Psoas muscle (tissue), 8 donors: Measurements from ENCODE around the gene A4GALT. TPM values are rescaled to one million over a fixed set of nuclear protein-coding genes. Genes with fewer than 3 reads are reported as not detected.

Experiments
- ATAC-seq, 4 donors: fragments of 200-7000 bp; cut with Tn5 transposase; one replicate each; pipeline ENCODE4 v1.9.1; 2020; ENCODE audit warnings: moderate library complexity in 3 of 4, mild to moderate bottlenecking in 2 of 4
- DNase-seq, 2 donors: peaks; one replicate each; pipeline ENCODE4 v3.0.0-alpha.2; 2020
- H3K27ac ChIP-seq: fragments of 200-600 bp; one replicate; pipeline ENCODE4 v1.8.0; 2022
- H3K27me3 ChIP-seq, 3 donors: fragments of 200-600 bp in 1 of 3; one replicate each; pipeline versions ENCODE4 v1.6.1 to v1.8.0; 2013 to 2022; ENCODE audit warnings: low read length in 2 of 3, mild to moderate bottlenecking in 2 of 3, moderate library complexity in 1 of 3; ENCODE audit not compliant: insufficient read depth in 3 of 3
- H3K36me3 ChIP-seq, 2 donors: fragments of 200-600 bp in 1 of 2; one replicate each; pipeline versions ENCODE4 v1.6.1 to v1.8.0; 2013 to 2022; ENCODE audit warnings: low read depth in 1 of 2, mild to moderate bottlenecking in 1 of 2, moderate library complexity in 1 of 2; ENCODE audit not compliant: insufficient read depth in 1 of 2
- H3K4me1 ChIP-seq: fragments of 200-600 bp; one replicate; pipeline ENCODE4 v1.8.0; 2022
- H3K4me3 ChIP-seq: fragments of 200-600 bp; one replicate; pipeline ENCODE4 v1.8.0; 2022; ENCODE audit warnings: mild to moderate bottlenecking
- H3K9me3 ChIP-seq: fragments of 200-600 bp; one replicate; pipeline ENCODE4 v1.8.0; 2022
- CTCF ChIP-seq: fragments of 200-600 bp; IDR thresholded peaks from one replicate; pipeline ENCODE4 v1.8.0; 2022; ENCODE audit warnings: antibody characterized with exemption
- WGBS, 3 donors: extraction: QIAGEN DNeasy Blood & Tissue Kit; methylation state at CpG; one replicate each; pipeline versions ENCODE4 v1.1.6 to v1.1.7; 2013; 5-methylcytosine and 5-hydroxymethylcytosine counted together
- intact Hi-C, 2 donors: fragments of 100-400 bp; cut with DNase I; formaldehyde crosslinking; loops; one replicate each; pipeline versions ENCODE4 v1.11.0 to v1.14.2; 2022
- polyA plus RNA-seq, 3 donors: library from polyadenylated mRNA; stranded (reverse); fragments of 200-250 nt; gene quantifications; one replicate each; pipeline ENCODE4 v1.2.3, GENCODE V29; 2013
- total RNA-seq, 4 donors: library from RNA; stranded (reverse); fragmentation: NEBNext Ultra II Directional in 2 of 4; extraction: Animal tissue kit (Norgen Biotek cat#: 25700) in 2 of 4; gene quantifications; one replicate each; pipeline versions ENCODE4 v1.2.1 to v1.2.4, GENCODE V29; 2021 to 2023
- donor health status: healthy with polysubstance abuse.
- donor health status: DM: no; HTN: no; CAD: no; lungs with moderate emphysema.
- donor health status: Bipolar disorder and iron deficiency.
- donor health status: healthy.
- donor health status: DM: yes; HTN: yes; CAD: no.
- donor health status: DM: no; HTN: no; CAD: no.
- donor health status: DM: no; HTN: no; CAD: no.
- donor health status: DM: yes; HTN: yes; CAD: no.

A4GALT gene
- total and polyA plus RNA-seq, 7 donors = 6.5 to 28.8 (median 15.2) TPM

GRCh38 chr22:42648017-42648367 is 72.7 kb downstream of the A4GALT start:
- 56 to 78% (median 61%) methylated on average over 4 of the region's 4 CpGs for WGBS, 3 donors
- peaks cover 54% of the 10 kb centered on the region for H3K4me1 ChIP-seq
- H3K4me3 ChIP-seq = peak overlapping the region; percentile 96
- intact Hi-C loops = loop anchor here in 1 of 2 donors (2.0 to 5.0 kb wide), 2 partner anchors 27 to 49 kb away; no protein-coding TSS in a partner anchor
- DNase-seq (no peak), ATAC-seq (no peak)
- H3K36me3 ChIP-seq = no peaks in the 10 kb centered on the region
- H3K27me3 ChIP-seq = no peaks in the 10 kb centered on the region
- H3K27ac ChIP-seq = peak overlapping the region; percentile 96
- no peak for TF ChIP-seq CTCF
- no peaks in the 10 kb centered on the region for H3K9me3 ChIP-seq

- Histone ChIP-seq H3K27ac (peak overlapping the region; percentile 96), H3K27me3 (no peaks in the 10 kb centered on the region), H3K36me3 (no peaks in the 10 kb centered on the region), H3K9me3 (no peaks in the 10 kb centered on the region), H3K4me3 (peak overlapping the region; percentile 67), H3K4me1 (peaks cover 61% of the 10 kb centered on the region)
- peak in 3 of 4 donors; percentile 16 to 25 (median 17) for ATAC-seq
- no peak for TF ChIP-seq CTCF
- DNase-seq = peak in 1 of 2 donors; percentile 76
- intact Hi-C loops = loop anchor here in 1 of 2 donors (5.0 kb wide), 1 partner anchor 50 kb away; no protein-coding TSS in a partner anchor
- 21 to 27% (median 22%) methylated on average over 15 to 16 of the region's 16 CpGs for WGBS, 3 donors
Measured at GRCh38 chr22:42646569-42647525, 73.8 kb downstream of the A4GALT start.

- 29 to 46% (median 35%) methylated on average over 12 to 13 of the region's 13 CpGs for WGBS, 3 donors
- DNase-seq = no peak
- peak; percentile 9 to 42 (median 26) for ATAC-seq
Measured at GRCh38 chr22:42645938-42646568, 74.6 kb downstream of the A4GALT start.

More at GRCh38 chr22:42645938-42646568, 74.6 kb downstream of the A4GALT start:
- Histone ChIP-seq H3K4me3 (peak overlapping the region; percentile 67), H3K36me3 (no peaks in the 10 kb centered on the region), H3K27me3 (no peaks in the 10 kb centered on the region), H3K4me1 (peaks cover 61% of the 10 kb centered on the region), H3K9me3 (no peaks in the 10 kb centered on the region), H3K27ac (peak overlapping the region; percentile 96)
- TF ChIP-seq CTCF = no peak
- intact Hi-C loops = loop anchor here in 1 of 2 donors (5.0 kb wide), 1 partner anchor 51 kb away; no protein-coding TSS in a partner anchor
